Neural cell (in vitro differentiated cells): Measurements from ENCODE around the gene ENGASE. TPM values are rescaled to one million over a fixed set of nuclear protein-coding genes. Genes with fewer than 3 reads are reported as not detected.

ENCODE experiments used
- H2AFZ ChIP-seq: fragments of 200-600, 300-800 bp; sonication (generic), shearing (Covaris generic); 2 replicates; pipeline ENCODE4 v1.6.0; 2014; ENCODE audit warnings: low read depth, mild to moderate bottlenecking, antibody characterized with exemption, low read length, moderate library complexity
- H3F3A ChIP-seq: fragments of 200-600 bp; shearing (Covaris generic); 2 replicates; pipeline ENCODE4 v1.6.1; 2016; ENCODE audit warnings: mild to moderate bottlenecking, moderate library complexity, mixed read lengths, antibody characterized with exemption, low read length; ENCODE audit not compliant: insufficient read depth, poor library complexity, severe bottlenecking
- H3K27ac ChIP-seq: fragments of 200-600, 300-800 bp; sonication (generic), shearing (Covaris generic); 2 replicates; pipeline ENCODE4 v1.5.1; 2014; ENCODE audit warnings: mild to moderate bottlenecking, low read length, moderate library complexity
- H3K27me3 ChIP-seq: fragments of 300-800, 200-600 bp; sonication (generic), shearing (Covaris generic); 2 replicates; pipeline ENCODE4 v1.6.0; 2014; ENCODE audit warnings: mild to moderate bottlenecking, low read depth, low read length, moderate library complexity; ENCODE audit not compliant: insufficient read depth
- H3K36me3 ChIP-seq: fragments of 300-800, 200-600 bp; sonication (generic), shearing (Covaris generic); 2 replicates; pipeline ENCODE4 v1.5.1; 2014; ENCODE audit warnings: mild to moderate bottlenecking, antibody characterized with exemption, low read length, moderate library complexity; ENCODE audit not compliant: insufficient read depth
- H3K4me2 ChIP-seq: fragments of 300-800, 200-600 bp; sonication (generic), shearing (Covaris generic); 2 replicates; pipeline ENCODE4 v1.6.0; 2014; ENCODE audit warnings: mild to moderate bottlenecking, low read length
- H3K4me3 ChIP-seq: fragments of 300-800, 200-600 bp; sonication (generic), shearing (Covaris generic); 2 replicates; pipeline ENCODE4 v1.5.1; 2014; ENCODE audit warnings: mild to moderate bottlenecking, low read length, moderate library complexity
- H3K79me2 ChIP-seq: fragments of 200-600 bp; shearing (Covaris generic); replicated peaks from 2 replicates; pipeline ENCODE4 v1.6.0; 2014; ENCODE audit warnings: mild to moderate bottlenecking, low read length, moderate library complexity; ENCODE audit not compliant: insufficient read depth
- H3K9ac ChIP-seq: fragments of 300-800, 200-600 bp; sonication (generic), shearing (Covaris generic); 2 replicates; pipeline ENCODE4 v1.6.1; 2016; ENCODE audit warnings: mild to moderate bottlenecking, low read length, mixed read lengths
- H3K9me2 ChIP-seq: fragments of 200-600 bp; shearing (Covaris generic); 2 replicates; pipeline ENCODE4 v1.6.1; 2016; ENCODE audit warnings: mild to moderate bottlenecking, low read length, mixed read lengths; ENCODE audit not compliant: insufficient read depth
- H3K9me3 ChIP-seq: fragments of 200-600, 300-800 bp; sonication (generic), shearing (Covaris generic); 2 replicates; pipeline ENCODE4 v1.6.1; 2016; ENCODE audit warnings: mild to moderate bottlenecking, mixed run types, low read length, moderate library complexity, mixed read lengths
- H4K20me1 ChIP-seq: fragments of 200-600 bp; shearing (Covaris generic); 2 replicates; pipeline ENCODE4 v1.6.1; 2016; ENCODE audit warnings: mild to moderate bottlenecking, mixed run types; ENCODE audit not compliant: insufficient read depth
- EP300 ChIP-seq: fragments of 450-650 bp; conservative IDR thresholded peaks from 2 replicates; pipeline ENCODE4 v1.6.1; 2014; ENCODE audit warnings: antibody characterized with exemption, mild to moderate bottlenecking, moderate library complexity; ENCODE audit not compliant: poor library complexity, severe bottlenecking
- EZH2 ChIP-seq: fragments of 200-600, 300-800 bp; shearing (Covaris generic), sonication (generic); IDR thresholded peaks from 2 replicates; pipeline ENCODE4 v1.6.1; 2014; ENCODE audit warnings: antibody characterized with exemption, low read length, borderline replicate concordance, mild to moderate bottlenecking; ENCODE audit not compliant: insufficient read depth, poor library complexity, severe bottlenecking
- MXI1 ChIP-seq: fragments of 450-650 bp; conservative IDR thresholded peaks from 2 replicates; pipeline ENCODE4 v1.6.1; 2014; ENCODE audit warnings: antibody characterized with exemption, mild to moderate bottlenecking; ENCODE audit not compliant: poor library complexity, severe bottlenecking
- POLR2AphosphoS5 ChIP-seq: IDR thresholded peaks from 2 replicates; pipeline ENCODE4 v1.6.1; 2012
- RAD21 ChIP-seq: fragments of 450-650 bp; conservative IDR thresholded peaks from 2 replicates; pipeline ENCODE4 v1.6.1; 2014; ENCODE audit warnings: antibody characterized with exemption, mild to moderate bottlenecking, moderate library complexity
- REST ChIP-seq: IDR thresholded peaks from 2 replicates; pipeline ENCODE4 v1.6.1; 2012; ENCODE audit warnings: borderline replicate concordance
- SMC3 ChIP-seq: fragments of 450-650 bp; conservative IDR thresholded peaks from 2 replicates; pipeline ENCODE4 v1.6.1; 2014; ENCODE audit warnings: antibody characterized with exemption, mild to moderate bottlenecking, moderate library complexity; ENCODE audit not compliant: poor library complexity
- TAF1 ChIP-seq: IDR thresholded peaks from 2 replicates; pipeline ENCODE4 v1.6.1; 2012; ENCODE audit warnings: low read depth
- polyA plus RNA-seq: library from polyadenylated mRNA; depleted of rRNA; stranded (reverse); fragments of >200 nt; gene quantifications from 2 replicates; pipeline ENCODE4 v1.2.3, GENCODE V29; 2014
- TF ChIP-seq, protein P1 (sequence below): fragments of 450-650 bp; IDR thresholded peaks from 2 replicates; pipeline ENCODE4 v1.5.1; 2014; ENCODE audit warnings: antibody characterized with exemption, mild to moderate bottlenecking, moderate library complexity; ENCODE audit not compliant: poor library complexity, severe bottlenecking

Gene ENGASE
- polyA plus RNA-seq, 1 donor from 2014 or later, result 13.0 TPM

- Histone ChIP-seq H4K20me1 (no peaks in the 10 kb centered on the region), H3K27me3 (no peaks in the 10 kb centered on the region), H3K9me2 (no peaks in the 10 kb centered on the region), H2AFZ (no peak overlapping the region), H3K9me3 (no peaks in the 10 kb centered on the region), H3K36me3 (no peaks in the 10 kb centered on the region), H3K79me2 (no peaks in the 10 kb centered on the region), H3F3A (no peaks in the 10 kb centered on the region), H3K4me3 (no peak overlapping the region), H3K27ac (no peak overlapping the region), H3K9ac (no peak overlapping the region), H3K4me2 (no peak overlapping the region)
- TF ChIP-seq EP300 (no peak), POLR2AphosphoS5 (no peak), TAF1 (no peak), RAD21 (no peak), REST (no peak), EZH2 (no peak), SMC3 (no peak), MXI1 (no peak)
- TF ChIP-seq, protein P1, sequence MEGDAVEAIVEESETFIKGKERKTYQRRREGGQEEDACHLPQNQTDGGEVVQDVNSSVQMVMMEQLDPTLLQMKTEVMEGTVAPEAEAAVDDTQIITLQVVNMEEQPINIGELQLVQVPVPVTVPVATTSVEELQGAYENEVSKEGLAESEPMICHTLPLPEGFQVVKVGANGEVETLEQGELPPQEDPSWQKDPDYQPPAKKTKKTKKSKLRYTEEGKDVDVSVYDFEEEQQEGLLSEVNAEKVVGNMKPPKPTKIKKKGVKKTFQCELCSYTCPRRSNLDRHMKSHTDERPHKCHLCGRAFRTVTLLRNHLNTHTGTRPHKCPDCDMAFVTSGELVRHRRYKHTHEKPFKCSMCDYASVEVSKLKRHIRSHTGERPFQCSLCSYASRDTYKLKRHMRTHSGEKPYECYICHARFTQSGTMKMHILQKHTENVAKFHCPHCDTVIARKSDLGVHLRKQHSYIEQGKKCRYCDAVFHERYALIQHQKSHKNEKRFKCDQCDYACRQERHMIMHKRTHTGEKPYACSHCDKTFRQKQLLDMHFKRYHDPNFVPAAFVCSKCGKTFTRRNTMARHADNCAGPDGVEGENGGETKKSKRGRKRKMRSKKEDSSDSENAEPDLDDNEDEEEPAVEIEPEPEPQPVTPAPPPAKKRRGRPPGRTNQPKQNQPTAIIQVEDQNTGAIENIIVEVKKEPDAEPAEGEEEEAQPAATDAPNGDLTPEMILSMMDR, result no peak
These were observed 16.6 kb downstream of the ENGASE start for GRCh38 chr17:79091226-79091670.

DNA sequence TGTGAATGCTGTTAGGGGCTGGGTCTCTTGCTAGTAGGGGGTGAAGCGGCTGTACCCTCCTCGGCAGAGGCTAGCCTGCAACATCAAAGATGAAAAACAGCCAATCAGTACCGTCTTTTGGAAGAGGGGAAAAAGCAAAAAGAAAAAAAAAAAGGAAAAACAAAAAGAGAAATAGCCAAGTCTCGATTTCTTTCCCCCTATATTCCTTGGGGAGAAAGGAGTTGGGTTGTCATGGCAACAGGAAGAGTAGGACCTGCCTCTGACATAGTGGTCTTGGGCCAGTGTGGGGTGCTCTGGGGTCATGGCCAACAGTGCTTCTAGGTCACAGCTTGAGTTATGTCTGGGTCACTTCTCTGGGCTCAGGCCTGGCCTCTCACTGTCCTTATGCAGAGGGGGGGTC, 17.9 kb downstream of the ENGASE start:
- Histone ChIP-seq H3K27ac (no peak overlapping the region), H3F3A (no peaks in the 10 kb centered on the region), H3K9ac (no peak overlapping the region), H3K9me2 (no peaks in the 10 kb centered on the region), H3K4me2 (no peak overlapping the region), H4K20me1 (no peaks in the 10 kb centered on the region), H3K27me3 (no peaks in the 10 kb centered on the region), H3K79me2 (no peaks in the 10 kb centered on the region), H3K4me3 (no peak overlapping the region), H3K9me3 (no peaks in the 10 kb centered on the region), H3K36me3 (no peaks in the 10 kb centered on the region), H2AFZ (no peak overlapping the region)
- TF ChIP-seq REST (no peak), EZH2 (no peak), RAD21 (no peak), EP300 (no peak), MXI1 (no peak), SMC3 (no peak), TAF1 (no peak), POLR2AphosphoS5 (no peak)
- TF ChIP-seq, protein P1, result no peak
